D721Med (cell line): ENCODE data around the gene CHI3L1.

Experiments used
- DNase-seq: peaks from one replicate; pipeline ENCODE4 v3.0.0; 2011; ENCODE audit warnings: low spot score; ENCODE audit not compliant: insufficient read length
- FAIRE-seq: peaks from 2 replicates; lab custom pipeline; 2011; peaks lifted over from hg19 to GRCh38; lab: Jason Lieb, UNC
- TF ChIP-seq, protein P1 (sequence below): IDR thresholded peaks from 2 replicates; pipeline ENCODE4 v1.5.1; 2012; ENCODE audit warnings: mild to moderate bottlenecking, control low read depth; ENCODE audit not compliant: insufficient read depth; ENCODE audit errors: missing control alignments

Gene CHI3L1

DNA sequence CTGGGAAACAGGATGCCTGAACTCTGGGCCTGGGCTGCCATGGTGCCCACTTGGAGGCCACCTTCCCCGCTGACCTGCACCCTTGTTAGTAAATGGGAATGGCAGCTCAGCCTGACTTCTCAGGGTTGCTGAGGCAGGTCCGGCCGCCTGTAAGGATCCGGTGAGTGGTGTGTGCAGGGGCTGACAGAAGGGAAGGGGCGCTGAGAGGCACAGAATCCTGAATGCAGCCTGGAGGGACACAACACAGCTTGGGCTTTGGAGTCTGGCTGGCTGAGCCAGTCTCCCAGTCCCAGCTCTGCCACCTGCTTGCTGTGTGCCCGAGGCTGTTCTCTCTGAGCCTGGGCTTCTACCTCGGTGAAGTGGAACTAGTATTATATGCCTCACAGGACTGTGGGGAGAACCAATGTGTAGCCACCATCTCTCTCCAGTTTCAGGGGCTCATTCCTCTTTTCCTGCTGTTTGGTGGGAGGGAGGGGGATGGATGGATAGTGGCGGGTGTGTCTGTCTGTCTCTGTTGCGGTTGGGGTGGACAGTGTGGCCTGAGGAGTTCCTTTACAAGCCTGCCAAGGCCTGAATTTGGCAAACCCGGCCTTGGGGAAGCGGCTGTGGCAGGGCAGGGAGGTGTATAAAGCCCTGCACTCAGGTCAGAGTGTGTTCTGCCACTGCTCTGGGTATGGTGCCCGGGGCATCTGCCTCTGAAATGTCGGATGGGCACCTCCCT, 41.0 kb downstream of the CHI3L1 start:
- no peak for DNase-seq
- no peak for FAIRE-seq
- TF ChIP-seq, protein P1, sequence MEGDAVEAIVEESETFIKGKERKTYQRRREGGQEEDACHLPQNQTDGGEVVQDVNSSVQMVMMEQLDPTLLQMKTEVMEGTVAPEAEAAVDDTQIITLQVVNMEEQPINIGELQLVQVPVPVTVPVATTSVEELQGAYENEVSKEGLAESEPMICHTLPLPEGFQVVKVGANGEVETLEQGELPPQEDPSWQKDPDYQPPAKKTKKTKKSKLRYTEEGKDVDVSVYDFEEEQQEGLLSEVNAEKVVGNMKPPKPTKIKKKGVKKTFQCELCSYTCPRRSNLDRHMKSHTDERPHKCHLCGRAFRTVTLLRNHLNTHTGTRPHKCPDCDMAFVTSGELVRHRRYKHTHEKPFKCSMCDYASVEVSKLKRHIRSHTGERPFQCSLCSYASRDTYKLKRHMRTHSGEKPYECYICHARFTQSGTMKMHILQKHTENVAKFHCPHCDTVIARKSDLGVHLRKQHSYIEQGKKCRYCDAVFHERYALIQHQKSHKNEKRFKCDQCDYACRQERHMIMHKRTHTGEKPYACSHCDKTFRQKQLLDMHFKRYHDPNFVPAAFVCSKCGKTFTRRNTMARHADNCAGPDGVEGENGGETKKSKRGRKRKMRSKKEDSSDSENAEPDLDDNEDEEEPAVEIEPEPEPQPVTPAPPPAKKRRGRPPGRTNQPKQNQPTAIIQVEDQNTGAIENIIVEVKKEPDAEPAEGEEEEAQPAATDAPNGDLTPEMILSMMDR = no peak

DNA sequence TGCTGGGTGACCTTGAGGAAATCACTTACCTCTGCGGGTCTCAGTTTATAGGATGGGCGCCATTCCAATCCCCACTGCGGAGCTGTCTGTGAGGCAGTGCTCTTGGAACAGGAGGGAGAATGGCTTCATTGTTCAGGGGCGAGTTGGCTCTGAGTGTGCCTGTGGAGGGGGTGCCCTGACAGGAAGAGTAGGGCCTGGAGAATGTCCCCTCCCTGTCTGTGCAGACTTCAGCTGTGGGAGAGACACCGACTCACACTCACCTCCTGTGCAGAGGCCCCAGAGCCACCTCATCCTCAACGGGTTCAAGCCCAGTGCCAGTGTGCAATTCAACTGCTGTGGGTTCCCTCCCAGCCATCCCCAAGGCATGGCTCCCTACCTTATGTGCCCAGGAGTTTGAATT, 41.8 kb downstream of the CHI3L1 start:
- TF ChIP-seq, protein P1 = no peak
- FAIRE-seq (no peak), DNase-seq (no peak)

DNA sequence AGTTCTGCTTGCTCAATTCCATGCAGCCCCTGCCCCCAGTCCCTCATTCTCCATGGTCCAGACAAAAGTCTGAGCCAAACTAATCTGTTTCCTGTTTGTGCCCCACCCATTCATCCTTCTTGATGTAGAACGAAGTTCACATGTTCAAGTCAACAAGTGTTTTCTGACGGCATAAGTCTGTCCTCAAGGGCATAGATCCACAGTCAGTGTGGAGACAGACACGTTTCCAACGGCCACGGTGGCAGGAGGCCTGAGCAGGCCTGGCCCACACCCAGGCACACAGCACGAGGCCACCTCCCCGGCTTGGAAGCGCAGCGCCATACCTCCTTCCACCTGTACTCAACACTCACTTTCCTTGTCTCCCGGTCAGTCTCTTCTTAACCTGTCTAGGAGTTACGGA, 42.9 kb downstream of the CHI3L1 start:
- FAIRE-seq (no peak), DNase-seq (no peak)
- TF ChIP-seq, protein P1 = no peak

DNA sequence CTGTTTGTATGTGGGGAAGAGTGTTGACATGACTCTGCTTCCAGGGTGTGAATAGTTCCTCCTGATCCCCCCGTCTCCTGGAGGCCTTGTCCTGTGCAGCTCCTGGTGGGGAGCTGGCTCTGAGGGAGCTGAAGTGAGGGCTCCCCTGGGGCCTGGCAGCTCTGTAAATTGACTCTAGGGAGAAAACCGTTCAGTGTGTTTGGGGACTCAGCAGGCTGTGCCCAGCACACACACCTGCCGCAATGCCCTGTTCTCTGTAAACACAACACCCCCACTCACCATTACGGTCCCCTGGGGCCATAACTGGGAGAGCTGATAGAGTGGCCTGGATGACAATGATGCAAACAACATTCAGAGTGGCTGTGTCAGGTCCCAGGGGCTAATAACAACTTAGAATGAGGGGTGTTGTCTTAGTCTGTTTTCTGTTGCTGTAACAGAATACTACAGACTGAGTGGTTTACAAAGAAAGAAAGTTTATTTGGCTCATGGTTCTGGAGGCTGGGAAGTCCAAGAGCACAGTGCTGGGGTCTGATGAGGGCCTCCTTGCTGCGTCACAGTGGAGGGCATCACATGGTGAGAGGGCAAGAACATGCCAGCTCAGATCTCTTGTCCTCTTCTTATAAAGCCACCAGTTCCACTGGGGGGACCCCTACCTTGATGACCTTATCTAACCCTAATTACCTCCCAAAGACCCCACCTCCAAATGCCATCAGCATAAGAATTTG, 43.7 kb downstream of the CHI3L1 start:
- TF ChIP-seq, protein P1 = no peak
- no peak for FAIRE-seq
- DNase-seq = no peak

DNA sequence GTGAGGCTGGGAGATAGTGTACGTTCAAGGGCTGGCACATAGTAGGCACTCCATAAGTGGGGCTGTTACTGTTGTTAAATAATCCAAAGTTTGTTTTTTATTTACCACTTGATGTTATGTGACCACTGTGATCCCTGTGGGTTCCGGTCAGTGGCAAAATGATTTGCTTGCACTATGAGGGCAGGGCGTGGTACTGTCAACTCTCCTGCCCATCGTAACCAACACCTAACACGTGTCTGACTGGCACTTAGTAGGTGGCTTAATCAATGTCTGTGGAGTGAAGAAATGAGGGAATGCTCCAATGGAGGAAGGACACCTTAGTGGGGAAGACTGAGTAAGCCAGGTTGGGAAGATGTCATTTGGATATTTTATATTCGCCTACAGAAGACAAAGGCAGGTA, 44.4 kb downstream of the CHI3L1 start:
- FAIRE-seq (no peak), DNase-seq (no peak)
- TF ChIP-seq, protein P1 = no peak

DNA sequence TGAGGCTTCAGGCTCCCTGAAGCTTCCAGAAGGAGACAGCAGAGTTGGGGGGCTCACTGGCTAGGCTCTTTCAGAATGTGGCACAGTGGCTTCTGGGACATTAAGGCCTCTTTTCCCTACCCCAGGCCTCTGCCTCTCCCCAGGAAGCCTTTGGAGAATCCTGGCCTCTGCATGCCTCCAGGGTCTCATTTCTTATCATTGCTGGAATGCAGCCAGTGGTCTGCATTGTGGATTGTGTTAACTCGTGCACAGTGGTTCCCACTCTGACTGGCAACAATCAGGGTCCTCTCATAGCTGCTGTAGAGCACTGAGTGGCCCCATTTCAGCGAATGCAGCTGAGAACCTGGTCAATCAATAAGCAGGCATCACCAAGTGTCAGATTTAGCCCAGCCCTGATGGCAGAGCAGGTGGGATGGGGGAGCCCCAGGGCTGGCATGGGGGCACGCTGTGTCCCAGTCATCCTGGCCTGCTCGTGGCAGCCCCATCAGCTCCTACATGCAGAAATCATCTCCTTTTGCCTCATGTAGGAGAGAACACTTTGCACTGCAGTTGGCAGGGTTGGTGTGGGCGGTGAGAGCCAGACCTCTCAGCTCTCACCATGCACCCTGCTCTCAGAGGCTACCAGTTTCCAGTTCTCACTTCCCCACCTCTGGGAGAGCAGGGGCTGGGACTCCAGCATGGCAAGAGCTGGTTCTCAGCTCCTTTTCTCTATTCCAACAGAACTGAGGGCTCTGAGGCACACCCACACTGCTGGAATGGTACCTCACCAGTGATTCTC, 45.6 kb downstream of the CHI3L1 start:
- FAIRE-seq = no peak
- DNase-seq = no peak
- TF ChIP-seq, protein P1 = no peak
